Tibial nerve (tissue), 3 donors: Measurements from ENCODE around the gene SNTB2.

Experiments
- CTCF ChIP-seq, 5 experiments: fragments of 200-600 bp in 3 of 5; fragments of 450-650 bp in 2 of 5; sonication (generic) in 3 of 5; IDR thresholded peaks; one replicate each; pipeline ENCODE4 v1.5.1; 2016 to 2019; ENCODE audit warnings: antibody characterized with exemption in 5 of 5, mild to moderate bottlenecking in 3 of 5, moderate library complexity in 2 of 5
- POLR2A ChIP-seq, 2 donors: fragments of 450-650 bp; IDR thresholded peaks; one replicate each; pipeline ENCODE4 v1.6.1; 2017; ENCODE audit warnings: antibody characterized with exemption in 2 of 2, mild to moderate bottlenecking in 2 of 2, moderate library complexity in 2 of 2

GRCh38 chr16:69201291-69201690 lies 14.3 kb downstream of the SNTB2 start:
- TF ChIP-seq CTCF (IDR thresholded peaks at IDR 0.05) (no peak), POLR2A (IDR thresholded peaks at IDR 0.05) (no peak)
